Keratinocyte (primary cell): Measurements from ENCODE around the gene TUBB4B. TPM values are rescaled to one million over a fixed set of nuclear protein-coding genes. Genes with fewer than 3 reads are reported as not detected.

Experiments used
- DNase-seq: peaks from one replicate; pipeline ENCODE4 v3.0.0-alpha.2; 2011; ENCODE audit warnings: low read depth, missing footprints, low spot score
- FAIRE-seq: peaks from 2 replicates; lab custom pipeline; 2011; peaks lifted over from hg19 to GRCh38; lab: Jason Lieb, UNC
- H2AFZ ChIP-seq: 2 replicates; pipeline ENCODE4 v1.6.0; 2012; ENCODE audit warnings: low read length, control low read depth, inconsistent platforms; ENCODE audit not compliant: control insufficient read depth
- H3K27ac ChIP-seq: 2 replicates; pipeline ENCODE4 v1.5.1; 2011; ENCODE audit warnings: low read length; ENCODE audit not compliant: control insufficient read depth, insufficient read depth
- H3K27me3 ChIP-seq: 3 replicates; pipeline ENCODE4 v1.6.0; 2011; ENCODE audit warnings: low read length; ENCODE audit not compliant: control insufficient read depth, insufficient read depth; ENCODE audit errors: extremely low read depth
- H3K36me3 ChIP-seq, 2 experiments: 2 replicates in 1 of 2; 3 replicates in 1 of 2; pipeline ENCODE4 v1.5.1; 2011; ENCODE audit warnings: low read length in 2 of 2, mild to moderate bottlenecking in 1 of 2; ENCODE audit not compliant: control insufficient read depth in 2 of 2, insufficient read depth in 2 of 2; ENCODE audit errors: extremely low read depth in 1 of 2
- H3K4me1 ChIP-seq: 3 replicates; pipeline ENCODE4 v1.5.1; 2011; ENCODE audit warnings: low read length; ENCODE audit not compliant: control insufficient read depth, insufficient read depth; ENCODE audit errors: extremely low read depth
- H3K4me2 ChIP-seq: 3 replicates; pipeline ENCODE4 v1.6.0; 2011; ENCODE audit warnings: low read depth, low read length; ENCODE audit not compliant: control insufficient read depth, insufficient read depth; ENCODE audit errors: extremely low read depth
- H3K4me3 ChIP-seq, 3 experiments: fragments of 200-600 bp in 1 of 3; sonication (generic) in 1 of 3; 2 replicates in 2 of 3; 3 replicates in 1 of 3; pipeline ENCODE4 v1.5.1; 2011 to 2016; ENCODE audit warnings: low read length in 3 of 3, mild to moderate bottlenecking in 3 of 3, control low read depth in 2 of 3, inconsistent platforms in 1 of 3, low read depth in 1 of 3, mixed read lengths in 1 of 3, mixed run types in 1 of 3, moderate library complexity in 1 of 3; ENCODE audit not compliant: control insufficient read depth in 2 of 3, insufficient read depth in 2 of 3; ENCODE audit errors: extremely low read depth in 1 of 3
- H3K79me2 ChIP-seq: 2 replicates; pipeline ENCODE4 v1.6.0; 2012; ENCODE audit warnings: low read length; ENCODE audit not compliant: control insufficient read depth, insufficient read depth
- H3K9ac ChIP-seq: 3 replicates; pipeline ENCODE4 v1.6.0; 2011; ENCODE audit warnings: low read length; ENCODE audit not compliant: control insufficient read depth, insufficient read depth; ENCODE audit errors: extremely low read depth
- H3K9me1 ChIP-seq: 3 replicates; pipeline ENCODE4 v1.6.0; 2011; ENCODE audit warnings: low read length; ENCODE audit not compliant: control insufficient read depth, insufficient read depth; ENCODE audit errors: extremely low read depth
- H3K9me3 ChIP-seq: 2 replicates; pipeline ENCODE4 v1.5.1; 2012; ENCODE audit warnings: low read depth, low read length; ENCODE audit not compliant: control insufficient read depth
- H4K20me1 ChIP-seq: 3 replicates; pipeline ENCODE4 v1.6.0; 2011; ENCODE audit warnings: low read length; ENCODE audit not compliant: control insufficient read depth, insufficient read depth; ENCODE audit errors: extremely low read depth
- CTCF ChIP-seq, 3 experiments: IDR thresholded peaks in 1 of 3; conservative IDR thresholded peaks in 1 of 3; optimal IDR thresholded peaks in 1 of 3; 2 replicates in 2 of 3; 3 replicates in 1 of 3; pipeline versions ENCODE3 to v1.5.1; 2011; ENCODE audit warnings: low read length in 3 of 3, mild to moderate bottlenecking in 3 of 3, moderate library complexity in 2 of 3, control low read depth in 1 of 3, inconsistent platforms in 1 of 3; ENCODE audit not compliant: insufficient read depth in 2 of 3; ENCODE audit errors: extremely low read depth in 1 of 3
- EZH2 ChIP-seq: IDR thresholded peaks from one replicate; pipeline ENCODE4 v1.6.1; 2012; ENCODE audit warnings: inconsistent platforms, mild to moderate bottlenecking, low read length, moderate library complexity
- dilution Hi-C: fragments of 300-500 bp; cut with MboI; formaldehyde crosslinking; loops from one replicate; pipeline ENCODE4 v1.7.0; 2020; ENCODE audit warnings: low sequenced_read_pairs; ENCODE audit not compliant: extremely low pct_ligation_motif_present
- polyA plus RNA-seq, 5 experiments: library from polyadenylated mRNA; depleted of rRNA in 3 of 5; stranded (reverse) in 3 of 5; stranded (forward) in 1 of 5; unstranded in 1 of 5; fragments of >200 nt; gene quantifications; 1 replicate in 1 of 5; 2 replicates in 3 of 5; 3 replicates in 1 of 5; pipeline versions ENCODE4 v1.2.1 to v1.2.3, GENCODE V29; 2011 to 2012; ENCODE audit warnings: missing spikeins in 2 of 5, low read depth in 1 of 5, low replicate concordance in 1 of 5

TUBB4B gene
- polyA plus RNA-seq, 1 donor (not counting 4 experiments of a cell fraction or from before 2014, with no cell fraction given): 440 TPM

- Histone ChIP-seq H3K9me1 (no peaks in the 10 kb centered on the region), H3K79me2 (peaks cover 25% of the 10 kb centered on the region), H3K4me3 (no peak overlapping the region), H3K4me2 (no peak overlapping the region), H3K4me1 (peaks cover 8% of the 10 kb centered on the region), H4K20me1 (peaks cover 3% of the 10 kb centered on the region), H3K27ac (no peak overlapping the region), H3K9ac (no peak overlapping the region), H3K9me3 (no peaks in the 10 kb centered on the region), H3K27me3 (peaks cover 3% of the 10 kb centered on the region), H2AFZ (no peak overlapping the region), H3K36me3 (peaks cover 8 to 14% of the 10 kb centered on the region in 2 experiments)
- FAIRE-seq (no peak), DNase-seq (no peak)
- TF ChIP-seq CTCF (optimal IDR thresholded peaks at IDR 0.05 in 1 of 3, IDR thresholded peaks at IDR 0.05 in 1 of 3, conservative IDR thresholded peaks at IDR 0.05 in 1 of 3; ENCODE audit: extremely low read depth in 1 of 3, insufficient read depth in 2 of 3, low read length in 3 of 3) (peak in 1 of 3 experiments; percentile 52), EZH2 (no peak)
- dilution Hi-C loops: no loop called here
Observed at GRCh38 chr9:137280474-137281344, 39.6 kb downstream of the TUBB4B start.

- Histone ChIP-seq H3K9me3 (no peaks in the 10 kb centered on the region), H2AFZ (no peak overlapping the region), H3K27ac (no peak overlapping the region), H3K9ac (no peak overlapping the region), H4K20me1 (peaks cover 3% of the 10 kb centered on the region), H3K4me2 (no peak overlapping the region), H3K9me1 (no peaks in the 10 kb centered on the region), H3K27me3 (peaks cover 3% of the 10 kb centered on the region), H3K4me1 (peaks cover 8% of the 10 kb centered on the region), H3K36me3 (peaks cover 8 to 14% of the 10 kb centered on the region in 2 experiments), H3K4me3 (no peak overlapping the region), H3K79me2 (peaks cover 25% of the 10 kb centered on the region)
- dilution Hi-C loops: no loop called here
- DNase-seq (no peak), FAIRE-seq (no peak)
- TF ChIP-seq EZH2 (no peak), CTCF (optimal IDR thresholded peaks at IDR 0.05 in 1 of 3, IDR thresholded peaks at IDR 0.05 in 1 of 3, conservative IDR thresholded peaks at IDR 0.05 in 1 of 3; ENCODE audit: extremely low read depth in 1 of 3, insufficient read depth in 2 of 3, low read length in 3 of 3) (no peak)
Observed at GRCh38 chr9:137281345-137282116, 40.4 kb downstream of the TUBB4B start.
